ENCODE measurements around the gene RAB13. TPM values are rescaled to one million over a fixed set of nuclear protein-coding genes. Genes with fewer than 3 reads are reported as not detected.
A peak's percentile ranks its signal among the peaks of the same experiment; 100 is the strongest.

The RAB13 gene
- total and polyA plus RNA-seq, 2 of the 13 experiments (the other 11 are each of a cell fraction or from before 2014, with no cell fraction given) = 15.9 to 24.7 TPM

GRCh38 chr1:153958111-153958960 lies 27.8 kb downstream of the RAB13 start, which contains the start of gene CRTC2 (continued):
- TF ChIP-seq ZNF788 (CRISPR knock-in tag; IDR thresholded peaks at IDR 0.05; ENCODE audit: borderline replicate concordance) (peak; percentile 83), ZNF501 (CRISPR knock-in tag; IDR thresholded peaks at IDR 0.05) (peak; percentile 65; the same call in 1 of the 2 replicates), TOE1 (CRISPR knock-in tag; IDR thresholded peaks at IDR 0.05) (no peak), FOXO1 (CRISPR knock-in tag; IDR thresholded peaks at IDR 0.05) (peak; percentile 80), SP2 (CRISPR knock-in tag; IDR thresholded peaks at IDR 0.05) (peak; percentile 58; the same call in 1 of the 2 replicates), RAD21 (CRISPR knock-in tag; IDR thresholded peaks at IDR 0.05) (0 out of 2 replicates have a peak, but pooled peaks have one; percentile 27), FLYWCH1 (CRISPR knock-in tag; IDR thresholded peaks at IDR 0.05) (no peak), HOXA5 (CRISPR knock-in tag; IDR thresholded peaks at IDR 0.05) (peak; percentile 86; the same call in 1 of the 2 replicates), ZBTB21 (CRISPR knock-in tag; IDR thresholded peaks at IDR 0.05) (no peak), KDM3A (CRISPR knock-in tag; IDR thresholded peaks at IDR 0.05; ENCODE audit: low read depth) (0 out of 2 replicates have a peak, but pooled peaks have one; percentile 23), CBX5 (CRISPR knock-in tag; IDR thresholded peaks at IDR 0.05; ENCODE audit: borderline replicate concordance) (no peak), ZNF891 (CRISPR knock-in tag; IDR thresholded peaks at IDR 0.05) (0 out of 2 replicates have a peak, but pooled peaks have one; percentile 60), HNF1A (IDR thresholded peaks at IDR 0.05; ENCODE audit: low read depth) (no peak), HNF1A (CRISPR knock-in tag; IDR thresholded peaks at IDR 0.05; ENCODE audit: borderline replicate concordance) (peak; percentile 12; the same call in 1 of the 2 replicates), SUZ12 (IDR thresholded peaks at IDR 0.05; ENCODE audit: low read depth, low read length) (peak; percentile 98), ATF7-NPFF (CRISPR knock-in tag; IDR thresholded peaks at IDR 0.05; ENCODE audit: low read depth) (peak; percentile 67; the same call in 1 of the 2 replicates), FOXJ3 (CRISPR knock-in tag; IDR thresholded peaks at IDR 0.05; ENCODE audit: borderline replicate concordance) (peak; percentile 43; the same call in 1 of the 2 replicates)
- TF ChIP-seq, protein P1, sequence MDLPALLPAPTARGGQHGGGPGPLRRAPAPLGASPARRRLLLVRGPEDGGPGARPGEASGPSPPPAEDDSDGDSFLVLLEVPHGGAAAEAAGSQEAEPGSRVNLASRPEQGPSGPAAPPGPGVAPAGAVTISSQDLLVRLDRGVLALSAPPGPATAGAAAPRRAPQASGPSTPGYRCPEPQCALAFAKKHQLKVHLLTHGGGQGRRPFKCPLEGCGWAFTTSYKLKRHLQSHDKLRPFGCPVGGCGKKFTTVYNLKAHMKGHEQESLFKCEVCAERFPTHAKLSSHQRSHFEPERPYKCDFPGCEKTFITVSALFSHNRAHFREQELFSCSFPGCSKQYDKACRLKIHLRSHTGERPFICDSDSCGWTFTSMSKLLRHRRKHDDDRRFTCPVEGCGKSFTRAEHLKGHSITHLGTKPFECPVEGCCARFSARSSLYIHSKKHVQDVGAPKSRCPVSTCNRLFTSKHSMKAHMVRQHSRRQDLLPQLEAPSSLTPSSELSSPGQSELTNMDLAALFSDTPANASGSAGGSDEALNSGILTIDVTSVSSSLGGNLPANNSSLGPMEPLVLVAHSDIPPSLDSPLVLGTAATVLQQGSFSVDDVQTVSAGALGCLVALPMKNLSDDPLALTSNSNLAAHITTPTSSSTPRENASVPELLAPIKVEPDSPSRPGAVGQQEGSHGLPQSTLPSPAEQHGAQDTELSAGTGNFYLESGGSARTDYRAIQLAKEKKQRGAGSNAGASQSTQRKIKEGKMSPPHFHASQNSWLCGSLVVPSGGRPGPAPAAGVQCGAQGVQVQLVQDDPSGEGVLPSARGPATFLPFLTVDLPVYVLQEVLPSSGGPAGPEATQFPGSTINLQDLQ (CRISPR knock-in tag; IDR thresholded peaks at IDR 0.05) = peak; percentile 37; the same call in 1 of the 2 replicates
- TF ChIP-seq, protein P2, sequence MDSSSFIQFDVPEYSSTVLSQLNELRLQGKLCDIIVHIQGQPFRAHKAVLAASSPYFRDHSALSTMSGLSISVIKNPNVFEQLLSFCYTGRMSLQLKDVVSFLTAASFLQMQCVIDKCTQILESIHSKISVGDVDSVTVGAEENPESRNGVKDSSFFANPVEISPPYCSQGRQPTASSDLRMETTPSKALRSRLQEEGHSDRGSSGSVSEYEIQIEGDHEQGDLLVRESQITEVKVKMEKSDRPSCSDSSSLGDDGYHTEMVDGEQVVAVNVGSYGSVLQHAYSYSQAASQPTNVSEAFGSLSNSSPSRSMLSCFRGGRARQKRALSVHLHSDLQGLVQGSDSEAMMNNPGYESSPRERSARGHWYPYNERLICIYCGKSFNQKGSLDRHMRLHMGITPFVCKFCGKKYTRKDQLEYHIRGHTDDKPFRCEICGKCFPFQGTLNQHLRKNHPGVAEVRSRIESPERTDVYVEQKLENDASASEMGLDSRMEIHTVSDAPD (CRISPR knock-in tag; IDR thresholded peaks at IDR 0.05) = no peak
- TF ChIP-seq, protein P3, sequence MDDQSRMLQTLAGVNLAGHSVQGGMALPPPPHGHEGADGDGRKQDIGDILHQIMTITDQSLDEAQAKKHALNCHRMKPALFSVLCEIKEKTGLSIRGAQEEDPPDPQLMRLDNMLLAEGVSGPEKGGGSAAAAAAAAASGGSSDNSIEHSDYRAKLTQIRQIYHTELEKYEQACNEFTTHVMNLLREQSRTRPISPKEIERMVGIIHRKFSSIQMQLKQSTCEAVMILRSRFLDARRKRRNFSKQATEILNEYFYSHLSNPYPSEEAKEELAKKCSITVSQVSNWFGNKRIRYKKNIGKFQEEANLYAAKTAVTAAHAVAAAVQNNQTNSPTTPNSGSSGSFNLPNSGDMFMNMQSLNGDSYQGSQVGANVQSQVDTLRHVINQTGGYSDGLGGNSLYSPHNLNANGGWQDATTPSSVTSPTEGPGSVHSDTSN (CRISPR knock-in tag; IDR thresholded peaks at IDR 0.05; ENCODE audit: borderline replicate concordance) = no peak
